Nephron (organoid): ENCODE data around the gene FLRT1.
A peak's percentile ranks its signal among the peaks of the same experiment; 100 is the strongest.
"Not testable (repeated sequence)": the region's sequence is repeated elsewhere in the genome, so short reads cannot be mapped to it uniquely, and the experiment has no call there.

ENCODE experiments used
- H3K27ac Mint-ChIP-seq, 3 experiments: 2 replicates each; pipeline ENCODE4 v1.8.0; 2020; ENCODE audit warnings: mixed read lengths in 3 of 3, mild to moderate bottlenecking in 2 of 3, moderate library complexity in 1 of 3
- H3K27me3 Mint-ChIP-seq: 2 replicates; pipeline ENCODE4 v1.8.0; 2021; ENCODE audit warnings: low read depth, mild to moderate bottlenecking, moderate library complexity, mixed read lengths
- H3K36me3 Mint-ChIP-seq: 2 replicates; pipeline ENCODE4 v1.8.0; 2020; ENCODE audit warnings: low read depth, mixed read lengths
- H3K4me1 Mint-ChIP-seq: 2 replicates; pipeline ENCODE4 v1.8.0; 2020; ENCODE audit warnings: mixed read lengths
- H3K4me3 Mint-ChIP-seq, 3 experiments: 2 replicates each; pipeline ENCODE4 v1.8.0; 2020; ENCODE audit warnings: mild to moderate bottlenecking in 3 of 3, mixed read lengths in 3 of 3, moderate library complexity in 2 of 3
- H3K9me3 Mint-ChIP-seq: 2 replicates; pipeline ENCODE4 v1.8.0; 2020; ENCODE audit warnings: mixed read lengths
- CTCF ChIP-seq, 3 experiments: fragments of 200-600 bp; sonication (generic); IDR thresholded peaks; one replicate each; pipeline ENCODE4 v1.5.0; 2021; ENCODE audit warnings: antibody characterized with exemption in 3 of 3; ENCODE audit not compliant: unreplicated experiment in 3 of 3

Gene FLRT1

DNA sequence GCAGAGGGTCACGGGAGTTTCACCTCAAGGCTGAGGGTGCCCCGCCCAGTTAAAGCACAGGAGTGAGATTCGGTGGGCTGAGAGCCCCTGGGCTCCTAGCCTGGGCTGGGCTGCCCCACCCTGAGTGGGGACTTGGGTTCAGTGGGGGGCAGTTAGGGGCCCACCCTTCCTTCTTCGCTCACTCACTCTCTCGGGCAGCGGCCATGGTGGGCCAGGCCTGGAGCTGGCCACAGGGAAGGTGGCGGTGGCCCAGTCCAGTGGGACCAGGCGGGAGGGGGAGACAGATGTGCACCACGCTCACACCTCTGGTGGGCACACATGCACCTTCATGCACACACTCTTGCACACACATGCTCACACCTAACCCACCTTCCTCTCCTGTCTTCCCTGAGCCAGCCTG lies 6.1 kb downstream of the FLRT1 start:
- no peak overlapping the region for H3K27ac Mint-ChIP-seq

DNA sequence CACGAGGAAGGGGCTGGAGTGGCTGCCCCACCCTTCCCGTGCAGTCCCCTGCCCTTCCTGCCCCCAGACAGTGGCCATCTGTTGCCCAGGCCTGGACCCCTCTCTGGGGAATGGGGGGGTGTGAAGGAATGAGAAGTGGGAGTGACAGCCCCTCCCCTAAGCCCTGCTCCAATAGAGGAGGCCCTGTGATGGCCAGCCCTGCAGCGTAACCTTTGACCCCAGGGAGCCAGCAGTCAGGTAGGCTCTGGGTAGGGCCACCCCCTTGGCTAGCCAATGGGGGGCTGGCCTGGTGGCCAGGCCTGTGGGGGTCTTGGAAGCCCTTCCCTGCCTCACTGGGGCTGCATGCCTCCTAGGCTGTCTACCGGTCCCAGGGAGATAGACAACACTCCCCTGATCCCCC lies 6.6 kb downstream of the FLRT1 start:
- no peak overlapping the region for H3K27ac Mint-ChIP-seq
- H3K27me3 Mint-ChIP-seq: peaks cover 19% of the 10 kb centered on the region
- H3K4me1 Mint-ChIP-seq: peaks cover 22% of the 10 kb centered on the region
- TF ChIP-seq CTCF (IDR thresholded peaks at IDR 0.05; ENCODE audit: unreplicated experiment in 3 of 3): no peak
- no peaks in the 10 kb centered on the region for H3K9me3 Mint-ChIP-seq
- H3K36me3 Mint-ChIP-seq: no peaks in the 10 kb centered on the region
- no peak overlapping the region for H3K4me3 Mint-ChIP-seq

More for the DNA sequence above, 6.1 kb downstream of the FLRT1 start:
- Mint-ChIP-seq H3K4me3 (no peak overlapping the region), H3K9me3 (no peaks in the 10 kb centered on the region), H3K36me3 (no peaks in the 10 kb centered on the region), H3K27me3 (peaks cover 19% of the 10 kb centered on the region), H3K4me1 (peaks cover 22% of the 10 kb centered on the region)
- no peak for TF ChIP-seq CTCF (IDR thresholded peaks at IDR 0.05; ENCODE audit: unreplicated experiment in 3 of 3)

GRCh38 chr11:64043545-64043944 lies 7.8 kb downstream of the FLRT1 start:
- Mint-ChIP-seq H3K9me3 (no peaks in the 10 kb centered on the region), H3K27me3 (peaks cover 12% of the 10 kb centered on the region), H3K4me1 (peaks cover 22% of the 10 kb centered on the region), H3K36me3 (no peaks in the 10 kb centered on the region), H3K27ac (no peak overlapping the region), H3K4me3 (no peak overlapping the region)
- no peak for TF ChIP-seq CTCF (IDR thresholded peaks at IDR 0.05; ENCODE audit: unreplicated experiment in 3 of 3)

DNA sequence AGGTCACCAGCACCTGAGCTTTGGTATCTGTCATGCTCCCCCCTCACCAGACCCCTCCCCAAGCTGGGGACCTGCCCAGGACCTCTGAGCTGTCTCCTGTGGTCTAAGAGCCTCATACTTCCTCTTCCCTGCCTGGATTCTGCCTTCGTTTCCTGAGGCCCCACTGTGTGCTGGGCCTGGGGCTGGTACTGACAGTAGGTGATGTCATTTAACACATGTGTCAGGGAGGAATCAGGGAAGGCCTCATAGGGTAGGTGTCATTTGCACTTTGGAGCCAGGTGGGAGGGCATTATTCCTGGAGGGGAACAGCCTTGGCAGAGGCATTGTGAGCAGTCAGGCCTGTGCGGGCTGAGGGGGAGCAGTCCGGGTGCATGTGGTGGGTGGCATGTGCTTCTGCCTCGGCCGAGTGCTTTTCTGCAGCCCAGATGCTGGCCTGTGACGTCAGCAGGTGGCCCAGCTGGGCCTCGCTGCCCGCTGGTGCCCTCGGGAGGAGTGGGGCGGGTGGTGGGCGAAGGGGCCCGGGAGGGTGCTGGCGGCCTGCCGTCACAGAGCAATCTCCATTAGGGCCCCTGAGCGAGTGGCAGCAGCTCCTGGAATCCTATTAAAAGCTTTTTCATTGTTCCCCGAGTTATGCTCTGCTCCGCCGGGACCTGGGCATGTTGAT lies 9.1 kb downstream of the FLRT1 start:
- Mint-ChIP-seq H3K27me3 (peaks cover 12% of the 10 kb centered on the region), H3K4me3 (no peak overlapping the region), H3K36me3 (no peaks in the 10 kb centered on the region), H3K27ac (peak overlapping the region in 1 of 3 experiments; percentile 33), H3K4me1 (peaks cover 22% of the 10 kb centered on the region), H3K9me3 (no peaks in the 10 kb centered on the region)
- TF ChIP-seq CTCF (IDR thresholded peaks at IDR 0.05; ENCODE audit: unreplicated experiment in 3 of 3): no peak

DNA sequence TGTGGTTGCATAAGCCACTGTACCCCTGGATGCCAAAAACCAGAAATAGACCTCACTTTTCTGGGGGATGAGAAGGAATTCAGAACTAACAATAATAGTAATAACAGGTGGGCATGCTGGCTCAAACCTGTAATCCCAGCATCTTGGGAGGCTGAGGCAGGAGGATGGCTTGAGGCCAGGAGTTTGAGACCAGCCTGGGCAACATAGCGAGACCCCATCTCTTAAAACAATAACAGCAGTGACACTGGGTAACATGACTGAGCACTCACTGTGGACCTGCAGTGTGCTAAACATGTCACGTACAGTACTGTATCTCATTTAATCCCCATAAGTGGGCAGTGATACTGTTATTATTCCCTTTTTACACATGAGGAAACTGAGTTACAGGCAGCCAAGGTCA lies 10.0 kb downstream of the FLRT1 start:
- no peak for TF ChIP-seq CTCF (IDR thresholded peaks at IDR 0.05; ENCODE audit: unreplicated experiment in 3 of 3)
- Mint-ChIP-seq H3K36me3 (no peaks in the 10 kb centered on the region), H3K27ac (peak overlapping the region in 1 of 3 experiments; percentile 33), H3K4me1 (peaks cover 19% of the 10 kb centered on the region), H3K4me3 (no peak overlapping the region), H3K27me3 (peaks cover 6% of the 10 kb centered on the region), H3K9me3 (no peaks in the 10 kb centered on the region)

DNA sequence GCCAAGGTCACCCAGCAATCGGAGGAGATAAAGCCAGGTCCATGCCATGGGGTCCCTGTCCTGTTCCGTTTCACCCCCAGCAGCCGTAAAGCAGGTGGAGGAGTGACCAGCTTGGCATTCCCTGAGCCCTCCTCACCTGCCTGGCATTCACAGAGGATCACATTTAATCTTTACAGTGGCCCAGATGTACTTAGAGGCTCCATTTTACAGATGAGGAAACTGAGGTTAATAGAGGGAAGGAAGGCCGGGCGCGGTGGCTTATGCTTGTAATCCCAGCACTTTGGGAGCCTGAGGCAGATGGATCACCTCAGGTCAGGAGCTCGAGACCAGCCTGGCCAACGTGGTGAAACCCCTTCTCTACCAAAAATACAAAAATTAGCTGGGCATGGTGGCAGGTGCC lies 11.6 kb downstream of the FLRT1 start:
- H3K9me3 Mint-ChIP-seq, H3K4me3 Mint-ChIP-seq, H3K36me3 Mint-ChIP-seq, H3K27ac Mint-ChIP-seq, H3K27me3 Mint-ChIP-seq: not testable (repeated sequence)
- peaks cover 10% of the 10 kb centered on the region for H3K4me1 Mint-ChIP-seq
